ENCODE data around the gene MLH1. TPM values are rescaled to one million over a fixed set of nuclear protein-coding genes. Genes with fewer than 3 reads are reported as not detected.

Gene MLH1
- total RNA-seq, 2 donors from 2014 or later = 80.3 to 81.8 TPM

GRCh38 chr3:37092484-37092883 is 99.2 kb downstream of the MLH1 start:
- DNase-seq (no peak), ATAC-seq (replicated peaks in 1 of 2) (no peak)
- Mint-ChIP-seq H3K9me3 (no peaks in the 10 kb centered on the region), H3K36me3 (ENCODE audit: insufficient read depth in 2 of 2) (no peaks in the 10 kb centered on the region), H3K4me3 (no peak overlapping the region), H3K4me1 (ENCODE audit: low read depth) (no peaks in the 10 kb centered on the region), H3K27me3 (ENCODE audit: low read depth) (no peaks in the 10 kb centered on the region), H3K27ac (no peak overlapping the region)

- DNase-seq (no peak), ATAC-seq (replicated peaks in 1 of 2) (no peak)
- H3K4me3 Mint-ChIP-seq = no peak overlapping the region
- H3K9me3 Mint-ChIP-seq = no peaks in the 10 kb centered on the region
- no peak overlapping the region for H3K27ac Mint-ChIP-seq
- no peaks in the 10 kb centered on the region for H3K36me3 Mint-ChIP-seq (ENCODE audit: insufficient read depth in 2 of 2)
- H3K4me1 Mint-ChIP-seq (ENCODE audit: low read depth) = no peaks in the 10 kb centered on the region
- no peaks in the 10 kb centered on the region for H3K27me3 Mint-ChIP-seq (ENCODE audit: low read depth)
Measured at GRCh38 chr3:37093481-37093880, 100.2 kb downstream of the MLH1 start.

GRCh38 chr3:37094636-37095035 is 101.3 kb downstream of the MLH1 start:
- Mint-ChIP-seq H3K27me3 (ENCODE audit: low read depth) (no peaks in the 10 kb centered on the region), H3K27ac (no peak overlapping the region), H3K4me3 (no peak overlapping the region), H3K9me3 (no peaks in the 10 kb centered on the region), H3K4me1 (ENCODE audit: low read depth) (no peaks in the 10 kb centered on the region), H3K36me3 (ENCODE audit: insufficient read depth in 2 of 2) (no peaks in the 10 kb centered on the region)
- no peak for DNase-seq
- ATAC-seq (replicated peaks in 1 of 2) = no peak

GRCh38 chr3:37096288-37096687 is 103.0 kb downstream of the MLH1 start:
- Mint-ChIP-seq H3K9me3 (no peaks in the 10 kb centered on the region), H3K4me3 (no peak overlapping the region), H3K4me1 (ENCODE audit: low read depth) (no peaks in the 10 kb centered on the region), H3K36me3 (ENCODE audit: insufficient read depth in 2 of 2) (no peaks in the 10 kb centered on the region), H3K27me3 (ENCODE audit: low read depth) (no peaks in the 10 kb centered on the region), H3K27ac (no peak overlapping the region)
- no peak for DNase-seq
- ATAC-seq (replicated peaks in 1 of 2) = no peak

GRCh38 chr3:37096975-37097374 is 103.7 kb downstream of the MLH1 start:
- Mint-ChIP-seq H3K9me3 (no peaks in the 10 kb centered on the region), H3K4me1 (ENCODE audit: low read depth) (no peaks in the 10 kb centered on the region), H3K27me3 (ENCODE audit: low read depth) (no peaks in the 10 kb centered on the region), H3K36me3 (ENCODE audit: insufficient read depth in 2 of 2) (peaks cover 0 to under 1% of the 10 kb centered on the region in 2 donors), H3K4me3 (no peak overlapping the region), H3K27ac (peak overlapping the region; percentile 34)
- ATAC-seq (replicated peaks in 1 of 2) = no peak
- DNase-seq = no peak

- Mint-ChIP-seq H3K27me3 (ENCODE audit: low read depth) (no peaks in the 10 kb centered on the region), H3K27ac (no peak overlapping the region), H3K4me3 (no peak overlapping the region), H3K4me1 (ENCODE audit: low read depth) (no peaks in the 10 kb centered on the region), H3K36me3 (ENCODE audit: insufficient read depth in 2 of 2) (peaks cover 0 to 2% of the 10 kb centered on the region in 2 donors), H3K9me3 (no peaks in the 10 kb centered on the region)
- DNase-seq (no peak), ATAC-seq (replicated peaks in 1 of 2) (no peak)
Measured at GRCh38 chr3:37097776-37098175, 104.5 kb downstream of the MLH1 start.

GRCh38 chr3:37098884-37099283 is 105.6 kb downstream of the MLH1 start:
- DNase-seq (no peak), ATAC-seq (replicated peaks in 1 of 2) (no peak)
- Mint-ChIP-seq H3K9me3 (no peaks in the 10 kb centered on the region), H3K27ac (no peak overlapping the region), H3K36me3 (ENCODE audit: insufficient read depth in 2 of 2) (peaks cover 0 to 2% of the 10 kb centered on the region in 2 donors), H3K27me3 (ENCODE audit: low read depth) (no peaks in the 10 kb centered on the region), H3K4me1 (ENCODE audit: low read depth) (no peaks in the 10 kb centered on the region), H3K4me3 (no peak overlapping the region)

- Mint-ChIP-seq H3K4me3 (no peak overlapping the region), H3K36me3 (ENCODE audit: insufficient read depth in 2 of 2) (peaks cover 0 to 2% of the 10 kb centered on the region in 2 donors), H3K4me1 (ENCODE audit: low read depth) (no peaks in the 10 kb centered on the region), H3K27ac (no peak overlapping the region), H3K27me3 (ENCODE audit: low read depth) (no peaks in the 10 kb centered on the region), H3K9me3 (no peaks in the 10 kb centered on the region)
- no peak for ATAC-seq (replicated peaks in 1 of 2)
- DNase-seq = no peak
Measured at GRCh38 chr3:37099469-37099868, 106.2 kb downstream of the MLH1 start.

- no peaks in the 10 kb centered on the region for H3K27me3 Mint-ChIP-seq (ENCODE audit: low read depth)
- no peaks in the 10 kb centered on the region for H3K9me3 Mint-ChIP-seq
- H3K4me3 Mint-ChIP-seq = no peak overlapping the region
- H3K27ac Mint-ChIP-seq = no peak overlapping the region
- ATAC-seq (replicated peaks in 1 of 2) (no peak), DNase-seq (no peak)
- peaks cover 0 to 2% of the 10 kb centered on the region in 2 donors for H3K36me3 Mint-ChIP-seq (ENCODE audit: insufficient read depth in 2 of 2)
- no peaks in the 10 kb centered on the region for H3K4me1 Mint-ChIP-seq (ENCODE audit: low read depth)
Measured at GRCh38 chr3:37100411-37100810, 107.1 kb downstream of the MLH1 start.

Other genes starting within 250 kb of the MLH1 start
- gene DCLK3, start 229.0 kb upstream of the MLH1 start, total RNA-seq = under 1 TPM in 1 of 2 donors, not detected in 1; 0.05 TPM
- 10 to 100 TPM; 19.1 to 25.8 TPM for gene TRANK1, start 48.5 kb upstream of the MLH1 start, total RNA-seq
- 10 to 100 TPM; 12.1 to 19.0 TPM for gene EPM2AIP1, start 387 bp upstream of the MLH1 start, total RNA-seq
- gene LRRFIP2, start 181.1 kb downstream of the MLH1 start, total RNA-seq = 10 to 100 TPM; 28.3 to 36.1 TPM
- gene GOLGA4, start 249.8 kb downstream of the MLH1 start, total RNA-seq = 10 to 100 TPM; 36.5 to 49.7 TPM